Central memory CD8-positive, alpha-beta T cell (primary cell): Measurements from ENCODE around the gene SLC35F3.
"Not testable (repeated sequence)": the region's sequence is repeated elsewhere in the genome, so short reads cannot be mapped to it uniquely, and the experiment has no call there.

ENCODE experiments used
- ATAC-seq: fragments of 150-1000 bp; cut with Tn5 transposase; replicated peaks from 2 replicates; pipeline ENCODE4 v1.10.0; 2022; ENCODE audit warnings: mild to moderate bottlenecking, moderate FRiP score, moderate number of reproducible peaks; ENCODE audit not compliant: poor library complexity, severe bottlenecking; ENCODE audit errors: extremely low read depth
- DNase-seq, 2 donors: peaks; one replicate each; pipeline ENCODE4 v3.0.0; 2021; ENCODE audit warnings: low spot score in 2 of 2
- H3K27ac Mint-ChIP-seq: one replicate; pipeline ENCODE4 v1.8.0; 2022; ENCODE audit warnings: low read depth, mild to moderate bottlenecking, moderate library complexity, mixed read lengths
- H3K27me3 Mint-ChIP-seq: one replicate; pipeline ENCODE4 v1.8.0; 2022; ENCODE audit warnings: mixed read lengths
- H3K36me3 Mint-ChIP-seq: one replicate; pipeline ENCODE4 v1.8.0; 2022; ENCODE audit warnings: mild to moderate bottlenecking, moderate library complexity, mixed read lengths; ENCODE audit not compliant: insufficient read depth
- H3K4me1 Mint-ChIP-seq: one replicate; pipeline ENCODE4 v1.8.0; 2022; ENCODE audit warnings: mixed read lengths
- H3K4me3 Mint-ChIP-seq: one replicate; pipeline ENCODE4 v1.8.0; 2022; ENCODE audit warnings: mild to moderate bottlenecking, moderate library complexity, mixed read lengths
- H3K9me3 Mint-ChIP-seq: one replicate; pipeline ENCODE4 v1.8.0; 2022; ENCODE audit warnings: mixed read lengths

Gene SLC35F3

DNA sequence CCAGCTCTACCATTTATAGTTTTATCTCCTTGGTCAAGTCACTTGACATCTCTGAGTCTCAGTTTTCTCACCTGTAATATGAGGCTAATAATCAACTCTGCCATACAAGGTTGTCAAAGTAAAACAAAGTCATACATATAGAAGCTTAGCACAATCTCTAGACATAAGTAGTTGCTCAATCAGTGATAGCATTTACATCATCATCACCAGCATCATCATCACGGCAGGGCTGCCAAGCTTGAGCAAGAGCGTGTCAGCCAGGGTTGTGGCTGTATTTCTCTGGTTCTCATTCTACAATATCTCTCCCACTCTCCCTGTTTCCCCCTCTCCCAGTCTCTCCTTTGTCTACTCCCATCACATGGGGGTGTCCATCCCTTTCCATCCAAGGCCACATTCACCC, 427.0 kb downstream of the SLC35F3 start:
- Mint-ChIP-seq H3K27me3 (peaks cover 54% of the 10 kb centered on the region), H3K36me3 (no peaks in the 10 kb centered on the region), H3K9me3 (no peaks in the 10 kb centered on the region), H3K27ac (no peak overlapping the region), H3K4me3 (no peak overlapping the region), H3K4me1 (peaks cover 5% of the 10 kb centered on the region)
- no peak for DNase-seq
- ATAC-seq: no peak

DNA sequence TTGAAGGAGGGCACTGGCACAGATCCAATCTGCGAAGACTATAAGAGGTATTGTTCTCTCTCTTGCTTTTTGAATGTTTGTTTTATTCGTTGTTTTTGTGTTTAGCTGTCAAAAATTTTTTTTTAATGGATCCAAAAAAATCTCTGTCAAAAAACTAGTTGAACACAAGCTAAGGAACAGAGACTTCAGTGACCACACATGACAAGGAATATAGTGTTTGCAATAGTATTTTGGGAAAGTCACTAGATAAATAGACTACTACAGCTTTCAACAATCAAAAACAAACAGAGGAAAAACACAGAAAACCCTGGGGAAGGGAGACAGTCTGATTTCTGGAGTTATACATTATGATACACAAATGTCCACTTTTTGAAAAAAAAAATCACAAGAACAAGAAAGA, 431.9 kb downstream of the SLC35F3 start:
- Mint-ChIP-seq H3K36me3 (no peaks in the 10 kb centered on the region), H3K4me3 (no peak overlapping the region), H3K27ac (no peak overlapping the region), H3K4me1 (no peaks in the 10 kb centered on the region), H3K27me3 (peaks cover 69% of the 10 kb centered on the region), H3K9me3 (peaks cover 11% of the 10 kb centered on the region)
- no peak for ATAC-seq
- no peak for DNase-seq

- peaks cover 11% of the 10 kb centered on the region for H3K9me3 Mint-ChIP-seq
- DNase-seq: no peak
Observed at GRCh38 chr1:234337233-234337632, 432.8 kb downstream of the SLC35F3 start.

GRCh38 chr1:234340528-234340927, 436.1 kb downstream of the SLC35F3 start:
- Mint-ChIP-seq H3K4me3 (no peak overlapping the region), H3K9me3 (peaks cover 11% of the 10 kb centered on the region), H3K4me1 (no peaks in the 10 kb centered on the region), H3K27ac (no peak overlapping the region), H3K36me3 (no peaks in the 10 kb centered on the region), H3K27me3 (peaks cover 33% of the 10 kb centered on the region)
- no peak for ATAC-seq
- no peak for DNase-seq

More at GRCh38 chr1:234337233-234337632, 432.8 kb downstream of the SLC35F3 start:
- Mint-ChIP-seq H3K27ac (no peak overlapping the region), H3K4me3 (no peak overlapping the region), H3K27me3 (peaks cover 60% of the 10 kb centered on the region), H3K36me3 (no peaks in the 10 kb centered on the region), H3K4me1 (no peaks in the 10 kb centered on the region)
- ATAC-seq: no peak

DNA sequence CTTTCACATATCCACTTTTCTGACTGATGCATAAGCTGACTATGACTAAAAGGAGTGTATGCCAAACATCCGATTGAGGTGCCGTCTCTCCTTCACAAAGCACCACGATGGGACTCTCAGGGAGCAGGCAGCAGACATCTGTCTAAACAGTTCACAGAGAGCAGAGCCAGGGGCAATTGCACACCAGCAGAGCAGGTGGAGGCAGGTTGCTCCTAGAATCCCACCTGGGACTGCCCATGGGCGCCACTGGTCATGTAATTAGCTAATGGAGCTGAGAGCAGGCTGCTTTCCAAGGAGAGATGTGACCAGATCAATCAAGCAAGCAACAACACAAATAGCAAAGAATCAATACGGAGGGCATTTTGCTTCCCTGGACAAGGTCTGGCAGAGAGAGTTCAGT, 438.3 kb downstream of the SLC35F3 start:
- Mint-ChIP-seq H3K27me3 (peaks cover 12% of the 10 kb centered on the region), H3K4me1 (no peaks in the 10 kb centered on the region), H3K9me3 (peaks cover 5% of the 10 kb centered on the region), H3K36me3 (no peaks in the 10 kb centered on the region), H3K4me3 (no peak overlapping the region), H3K27ac (no peak overlapping the region)
- no peak for DNase-seq
- no peak for ATAC-seq

GRCh38 chr1:234345237-234345636, 440.8 kb downstream of the SLC35F3 start:
- Mint-ChIP-seq H3K9me3 (peaks cover 2% of the 10 kb centered on the region), H3K27me3 (peaks cover 22% of the 10 kb centered on the region), H3K4me3 (no peak overlapping the region), H3K4me1 (no peaks in the 10 kb centered on the region), H3K27ac (no peak overlapping the region), H3K36me3 (no peaks in the 10 kb centered on the region)
- ATAC-seq (no peak), DNase-seq (no peak)

- Mint-ChIP-seq H3K27ac (no peak overlapping the region), H3K36me3 (no peaks in the 10 kb centered on the region), H3K4me3 (no peak overlapping the region)
Observed at GRCh38 chr1:234348964-234349363, 444.5 kb downstream of the SLC35F3 start.

GRCh38 chr1:234355782-234356510, 451.5 kb downstream of the SLC35F3 start:
- Mint-ChIP-seq H3K27ac (peak overlapping the region; percentile 88), H3K9me3 (no peaks in the 10 kb centered on the region), H3K36me3 (no peaks in the 10 kb centered on the region), H3K4me1 (peaks cover 20% of the 10 kb centered on the region), H3K27me3 (peaks cover 23% of the 10 kb centered on the region), H3K4me3 (peak overlapping the region; percentile 77)
- no peak for DNase-seq
- no peak for ATAC-seq

More at GRCh38 chr1:234348964-234349363, 444.5 kb downstream of the SLC35F3 start:
- ATAC-seq (no peak), DNase-seq (no peak)
- peaks cover 43% of the 10 kb centered on the region for H3K27me3 Mint-ChIP-seq
- H3K4me1 Mint-ChIP-seq: no peaks in the 10 kb centered on the region
- no peaks in the 10 kb centered on the region for H3K9me3 Mint-ChIP-seq

- Mint-ChIP-seq H3K27ac (peak overlapping the region; percentile 88), H3K27me3 (peaks cover 15% of the 10 kb centered on the region), H3K4me1 (peaks cover 20% of the 10 kb centered on the region), H3K4me3 (peak overlapping the region; percentile 77)
- H3K9me3 Mint-ChIP-seq, H3K36me3 Mint-ChIP-seq: not testable (repeated sequence)
- ATAC-seq (peak; percentile 82), DNase-seq (peak; percentile 26 to 30)
Observed at GRCh38 chr1:234356615-234357269, 452.3 kb downstream of the SLC35F3 start.

DNA sequence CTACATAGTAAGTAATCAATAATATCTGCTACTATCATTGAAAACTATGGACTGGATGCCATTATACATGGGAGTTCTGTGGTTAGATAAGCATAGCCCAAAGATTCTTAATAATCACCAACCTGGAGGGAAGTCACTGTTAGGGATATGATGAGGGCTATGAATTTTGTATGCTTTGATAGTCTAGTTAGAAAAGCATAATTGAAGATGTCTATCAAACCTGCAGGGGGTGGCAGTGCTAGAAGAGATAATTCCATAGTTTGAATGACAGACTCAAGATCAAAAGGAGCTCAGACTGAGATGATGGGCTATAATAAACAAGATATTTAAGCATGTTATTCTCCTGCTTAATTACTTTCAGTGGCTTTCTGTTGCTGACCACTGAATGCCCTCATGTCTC, 453.4 kb downstream of the SLC35F3 start:
- H3K9me3 Mint-ChIP-seq: no peaks in the 10 kb centered on the region
- peak overlapping the region; percentile 77 for H3K4me3 Mint-ChIP-seq
- peaks cover 20% of the 10 kb centered on the region for H3K4me1 Mint-ChIP-seq
- H3K27ac Mint-ChIP-seq: peak overlapping the region; percentile 88
- DNase-seq (no peak), ATAC-seq (no peak)
- peaks cover 8% of the 10 kb centered on the region for H3K27me3 Mint-ChIP-seq
- H3K36me3 Mint-ChIP-seq: peaks cover under 1% of the 10 kb centered on the region

DNA sequence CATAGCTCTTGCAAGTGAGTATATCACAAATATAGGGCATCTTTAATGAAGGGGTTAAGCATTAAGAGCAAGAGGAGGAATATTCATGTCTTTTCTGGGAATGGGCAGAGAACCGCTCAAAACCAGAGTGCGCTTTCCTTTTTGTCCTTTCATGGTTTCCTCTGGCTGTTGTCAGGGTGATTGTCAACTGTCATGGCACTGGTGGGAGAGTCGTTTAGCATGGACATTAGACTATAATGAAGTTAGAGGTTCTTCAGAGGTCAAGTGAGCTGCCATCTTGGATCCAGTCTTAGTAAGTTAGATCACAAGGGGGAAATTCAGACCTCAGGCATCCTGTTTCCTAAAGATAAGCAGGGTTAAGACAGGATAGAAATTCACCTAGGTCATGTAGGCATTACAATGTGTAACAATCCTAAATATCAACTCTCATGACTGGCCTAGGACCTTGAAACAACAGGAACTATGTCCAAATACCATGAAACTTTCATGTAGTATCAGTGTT, 456.7 kb downstream of the SLC35F3 start:
- Mint-ChIP-seq H3K4me1 (peaks cover 20% of the 10 kb centered on the region), H3K36me3 (peaks cover 2% of the 10 kb centered on the region), H3K27me3 (no peaks in the 10 kb centered on the region), H3K27ac (no peak overlapping the region), H3K4me3 (no peak overlapping the region), H3K9me3 (no peaks in the 10 kb centered on the region)
- ATAC-seq: no peak
- no peak for DNase-seq

DNA sequence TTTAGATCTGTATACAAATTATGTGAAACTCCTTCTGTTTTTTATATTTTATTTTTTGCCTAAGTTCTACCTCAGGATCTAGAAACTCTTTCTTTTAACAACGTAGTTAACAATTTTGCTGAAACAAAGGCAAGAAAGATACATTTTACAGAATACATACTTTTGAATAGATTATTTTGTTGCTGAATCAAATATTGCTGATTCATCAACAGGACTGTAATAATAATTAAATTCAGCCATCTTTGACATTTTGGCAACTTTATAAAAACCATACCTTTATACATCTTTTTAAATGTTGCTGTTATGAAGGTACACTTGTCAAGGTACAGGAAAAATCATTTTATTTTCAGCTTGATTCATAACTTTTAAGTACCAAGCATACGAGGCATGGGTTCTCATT, 458.1 kb downstream of the SLC35F3 start:
- Mint-ChIP-seq H3K27ac (no peak overlapping the region), H3K27me3 (no peaks in the 10 kb centered on the region), H3K4me3 (no peak overlapping the region), H3K4me1 (peaks cover 17% of the 10 kb centered on the region), H3K9me3 (no peaks in the 10 kb centered on the region), H3K36me3 (peaks cover 2% of the 10 kb centered on the region)
- ATAC-seq: no peak
- DNase-seq: no peak
